ES-I3 (cell line): ENCODE measurements around the gene THOC6.
"Not testable (repeated sequence)": the region's sequence is repeated elsewhere in the genome, so short reads cannot be mapped to it uniquely, and the experiment has no call there.

ENCODE experiments used
- H3K36me3 ChIP-seq: 2 replicates; pipeline ENCODE4 v1.6.1; 2013; ENCODE audit warnings: mild to moderate bottlenecking, low read length, control low read depth, moderate library complexity; ENCODE audit not compliant: insufficient read depth
- H3K4me1 ChIP-seq: 2 replicates; pipeline ENCODE4 v1.6.1; 2013; ENCODE audit warnings: mild to moderate bottlenecking, control low read depth, low read length; ENCODE audit not compliant: insufficient read depth
- H3K9ac ChIP-seq: 2 replicates; pipeline ENCODE4 v1.6.1; 2013; ENCODE audit warnings: low read depth, mild to moderate bottlenecking, low read length, moderate library complexity
- H3K9me3 ChIP-seq: 2 replicates; pipeline ENCODE4 v1.6.1; 2013; ENCODE audit warnings: mild to moderate bottlenecking, low read length, moderate library complexity; ENCODE audit not compliant: control insufficient read depth, insufficient read depth

THOC6 gene

GRCh38 chr16:3038896-3039295, 15.1 kb downstream of the THOC6 start:
- Histone ChIP-seq H3K9me3 (no peaks in the 10 kb centered on the region), H3K9ac (no peak overlapping the region), H3K4me1 (no peaks in the 10 kb centered on the region), H3K36me3 (no peaks in the 10 kb centered on the region)

GRCh38 chr16:3042376-3042775, 18.5 kb downstream of the THOC6 start:
- Histone ChIP-seq H3K4me1 (no peaks in the 10 kb centered on the region), H3K9ac (no peak overlapping the region), H3K9me3 (no peaks in the 10 kb centered on the region), H3K36me3 (no peaks in the 10 kb centered on the region)

DNA sequence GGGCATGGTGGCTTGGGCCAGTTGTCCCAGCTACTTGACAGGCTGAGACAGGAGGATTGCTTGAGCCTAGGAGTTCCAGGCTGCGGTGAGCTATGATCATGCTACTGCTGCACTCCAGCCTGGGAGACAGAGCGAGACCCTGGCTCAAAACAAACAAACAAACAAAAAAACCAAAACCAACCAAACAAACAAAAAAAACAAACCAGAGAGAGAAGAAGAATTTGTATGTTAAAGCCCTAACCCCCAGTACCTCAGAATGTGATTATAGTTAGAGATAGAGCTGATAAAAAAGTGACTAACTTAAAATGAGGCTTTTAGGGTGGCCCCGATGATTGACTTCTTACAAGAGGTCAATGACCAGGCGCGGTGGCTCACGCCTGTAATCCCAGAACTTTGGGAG, 20.9 kb downstream of the THOC6 start:
- Histone ChIP-seq H3K36me3 (no peaks in the 10 kb centered on the region), H3K9ac (no peak overlapping the region), H3K4me1 (no peaks in the 10 kb centered on the region), H3K9me3 (no peaks in the 10 kb centered on the region)

- no peaks in the 10 kb centered on the region for H3K4me1 ChIP-seq
- H3K9me3 ChIP-seq, result no peaks in the 10 kb centered on the region
- no peaks in the 10 kb centered on the region for H3K36me3 ChIP-seq
- H3K9ac ChIP-seq, result peak within 1 kb of the TSS; percentile 75
Measured at GRCh38 chr16:3045758-3046640, 22.2 kb downstream of the THOC6 start, which contains the start of gene MMP25. Gene MMP25 (plus strand): TSS chr16:3046561. CDS start chr16:3046918, 357 bp downstream.

GRCh38 chr16:3046641-3047386, 23.0 kb downstream of the THOC6 start:
- H3K36me3 ChIP-seq, result no peaks in the 10 kb centered on the region
- H3K9ac ChIP-seq, result peak overlapping the region; percentile 75
- H3K4me1 ChIP-seq, result no peaks in the 10 kb centered on the region

GRCh38 chr16:3047387-3047720, 23.5 kb downstream of the THOC6 start:
- H3K4me1 ChIP-seq, result no peaks in the 10 kb centered on the region
- peak overlapping the region; percentile 75; the same call in 1 of the 2 replicates for H3K9ac ChIP-seq
- no peaks in the 10 kb centered on the region for H3K36me3 ChIP-seq
- H3K9me3 ChIP-seq, result no peaks in the 10 kb centered on the region

More at GRCh38 chr16:3046641-3047386, 23.0 kb downstream of the THOC6 start:
- H3K9me3 ChIP-seq, result no peaks in the 10 kb centered on the region

- no peak overlapping the region for H3K9ac ChIP-seq
- no peaks in the 10 kb centered on the region for H3K9me3 ChIP-seq
- no peaks in the 10 kb centered on the region for H3K36me3 ChIP-seq
- no peaks in the 10 kb centered on the region for H3K4me1 ChIP-seq
Measured at GRCh38 chr16:3049921-3050481, 26.2 kb downstream of the THOC6 start.

DNA sequence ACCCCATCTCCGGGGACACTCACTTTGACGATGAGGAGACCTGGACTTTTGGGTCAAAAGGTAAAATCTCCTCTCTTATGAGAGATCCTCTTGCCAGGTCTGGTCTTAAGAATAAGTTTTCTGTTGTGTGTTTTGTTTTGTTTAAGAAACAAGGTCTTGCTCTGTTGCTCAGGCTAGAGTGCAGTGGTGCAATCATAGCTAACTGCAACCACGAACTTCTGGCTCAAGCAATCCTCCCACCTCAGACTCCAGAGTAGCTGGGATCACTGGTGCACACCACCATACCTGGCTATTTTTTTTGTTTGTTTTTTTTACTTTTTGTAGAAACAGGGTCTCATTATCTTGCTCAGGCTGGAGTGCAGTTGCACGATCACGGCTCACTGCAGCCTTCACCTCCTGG, 26.7 kb downstream of the THOC6 start:
- Histone ChIP-seq H3K9ac (no peak overlapping the region), H3K4me1 (no peaks in the 10 kb centered on the region), H3K9me3 (no peaks in the 10 kb centered on the region), H3K36me3 (no peaks in the 10 kb centered on the region)

DNA sequence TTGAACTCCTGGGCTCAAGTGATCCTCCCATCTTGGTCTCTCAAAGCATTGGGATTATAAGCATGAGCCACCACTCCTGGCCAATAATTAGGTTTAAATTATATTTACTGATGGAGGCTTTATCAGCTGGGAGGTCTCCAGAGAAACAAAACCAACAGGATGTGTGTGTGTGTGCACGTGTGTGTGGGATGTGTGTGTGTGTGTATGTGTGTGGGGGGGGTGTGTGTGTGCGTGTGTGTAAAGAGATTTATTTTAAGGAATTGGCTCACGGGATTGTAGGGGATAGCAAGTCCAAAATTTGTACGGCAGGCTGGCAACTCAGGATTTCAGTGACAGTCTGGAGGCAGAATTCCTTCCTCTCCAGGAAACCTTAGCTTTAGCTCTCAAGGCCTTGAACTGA, 27.2 kb downstream of the THOC6 start:
- Histone ChIP-seq H3K9me3 (no peaks in the 10 kb centered on the region), H3K9ac (no peak overlapping the region), H3K36me3 (no peaks in the 10 kb centered on the region), H3K4me1 (no peaks in the 10 kb centered on the region)

DNA sequence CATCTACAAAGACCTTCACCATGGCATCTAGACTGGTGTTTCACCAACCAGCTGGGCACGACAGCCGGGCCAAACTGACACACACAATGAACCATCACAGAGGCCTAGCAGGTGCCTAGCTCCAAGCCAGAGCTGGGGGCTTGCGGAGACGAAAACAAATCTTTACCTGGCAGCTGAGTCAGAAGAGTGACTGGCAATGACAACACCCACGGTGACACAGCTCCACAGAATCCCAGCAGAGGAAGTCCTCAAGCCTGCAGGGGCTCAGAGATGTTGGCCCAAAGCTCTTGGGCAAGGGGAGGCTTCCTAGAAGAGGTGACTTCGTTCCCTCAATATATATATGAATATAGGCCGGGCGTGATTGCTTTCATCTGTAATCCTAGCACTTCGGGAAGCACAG, 27.7 kb downstream of the THOC6 start:
- no peaks in the 10 kb centered on the region for H3K9me3 ChIP-seq
- H3K4me1 ChIP-seq, result no peaks in the 10 kb centered on the region
- H3K9ac ChIP-seq, result no peak overlapping the region
- no peaks in the 10 kb centered on the region for H3K36me3 ChIP-seq

- H3K9ac ChIP-seq, H3K36me3 ChIP-seq, H3K4me1 ChIP-seq, H3K9me3 ChIP-seq: not testable (repeated sequence)
Measured at GRCh38 chr16:3052571-3053329, 28.9 kb downstream of the THOC6 start.

GRCh38 chr16:3053330-3053710, 29.5 kb downstream of the THOC6 start:
- H3K9ac ChIP-seq, H3K36me3 ChIP-seq, H3K4me1 ChIP-seq, H3K9me3 ChIP-seq: not testable (repeated sequence)

GRCh38 chr16:3054965-3055733, 31.3 kb downstream of the THOC6 start:
- H3K36me3 ChIP-seq, result no peaks in the 10 kb centered on the region
- H3K9ac ChIP-seq, result no peak overlapping the region
- H3K4me1 ChIP-seq, result no peaks in the 10 kb centered on the region; the same call in 1 of the 2 replicates
- H3K9me3 ChIP-seq, result no peaks in the 10 kb centered on the region

DNA sequence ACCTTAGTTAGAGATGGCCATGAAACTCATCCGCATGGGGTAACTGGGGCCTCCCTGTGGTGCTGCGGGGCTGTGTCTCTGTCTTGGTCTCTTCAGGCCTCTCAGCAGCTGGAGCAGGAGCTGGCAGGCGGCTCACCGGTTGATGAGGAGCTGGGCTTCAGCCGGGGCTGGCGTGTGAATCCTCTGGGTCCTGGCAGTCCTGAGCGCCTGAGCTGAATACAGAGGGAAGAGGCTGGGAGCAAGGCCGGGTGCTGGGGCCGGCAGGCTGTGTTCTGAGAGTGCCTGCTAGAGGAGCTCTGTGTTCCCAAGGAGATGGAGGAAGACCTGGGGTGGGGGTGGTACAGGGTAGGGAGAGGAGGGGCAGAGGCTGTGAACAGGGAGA, 31.9 kb downstream of the THOC6 start:
- not testable (repeated sequence) for H3K4me1 ChIP-seq, H3K9me3 ChIP-seq, H3K9ac ChIP-seq, H3K36me3 ChIP-seq
